Activated T-cell treated with anti-CD3 and anti-CD28 coated beads, Interleukin-2, amount 50 U/mL, for 24 hours (primary cell): ENCODE measurements around the gene LINC01488.

ENCODE experiments used
- DNase-seq: peaks from one replicate; pipeline ENCODE4 v3.0.0-alpha.2; 2020
- H3K27ac Mint-ChIP-seq: 2 replicates; pipeline ENCODE4 v1.8.0; 2020; ENCODE audit warnings: mild to moderate bottlenecking, mixed read lengths
- H3K27me3 Mint-ChIP-seq: 2 replicates; pipeline ENCODE4 v1.8.0; 2020; ENCODE audit warnings: mixed read lengths
- H3K36me3 Mint-ChIP-seq: 2 replicates; pipeline ENCODE4 v1.8.0; 2020; ENCODE audit warnings: low read depth, mixed read lengths
- H3K4me1 Mint-ChIP-seq: 2 replicates; pipeline ENCODE4 v1.8.0; 2020; ENCODE audit warnings: low read depth, mixed read lengths
- H3K4me3 Mint-ChIP-seq: 2 replicates; pipeline ENCODE4 v1.8.0; 2020; ENCODE audit warnings: mild to moderate bottlenecking, moderate library complexity, mixed read lengths
- H3K9me3 Mint-ChIP-seq: 2 replicates; pipeline ENCODE4 v1.8.0; 2020; ENCODE audit warnings: mixed read lengths

LINC01488 gene

GRCh38 chr11:69452206-69452987 is 29.1 kb upstream of the LINC01488 start:
- no peak for DNase-seq
- Mint-ChIP-seq H3K4me3 (no peak overlapping the region), H3K27ac (no peak overlapping the region), H3K9me3 (no peaks in the 10 kb centered on the region), H3K36me3 (no peaks in the 10 kb centered on the region), H3K4me1 (no peaks in the 10 kb centered on the region), H3K27me3 (peaks cover 44% of the 10 kb centered on the region)

- Mint-ChIP-seq H3K4me3 (no peak overlapping the region), H3K27me3 (peaks cover 37% of the 10 kb centered on the region)
Measured at GRCh38 chr11:69453151-69453550, 28.3 kb upstream of the LINC01488 start.

DNA sequence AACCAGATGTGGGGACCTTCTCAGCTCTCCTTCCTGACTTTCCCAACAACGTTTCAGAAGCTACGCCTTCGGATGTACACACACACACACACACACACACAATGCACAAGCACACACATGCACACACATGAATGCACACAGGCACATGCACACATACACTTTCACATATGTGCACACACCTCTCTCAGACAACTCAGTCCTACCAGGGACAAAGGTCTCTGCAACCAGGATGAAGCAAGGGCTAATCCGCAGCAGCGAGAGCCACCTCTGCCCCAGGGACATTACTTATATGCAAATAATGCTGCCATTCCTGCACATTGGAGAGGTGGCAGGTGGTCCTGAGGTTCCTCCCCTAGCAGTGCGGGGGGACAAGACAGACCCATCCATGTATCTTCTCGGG is 27.4 kb upstream of the LINC01488 start:
- peaks cover 32% of the 10 kb centered on the region for H3K27me3 Mint-ChIP-seq
- no peaks in the 10 kb centered on the region for H3K4me1 Mint-ChIP-seq
- H3K27ac Mint-ChIP-seq, result no peak overlapping the region
- no peaks in the 10 kb centered on the region for H3K36me3 Mint-ChIP-seq
- H3K4me3 Mint-ChIP-seq, result no peak overlapping the region
- peaks cover 4% of the 10 kb centered on the region for H3K9me3 Mint-ChIP-seq
- no peak for DNase-seq

More at GRCh38 chr11:69453151-69453550, 28.3 kb upstream of the LINC01488 start:
- Mint-ChIP-seq H3K4me1 (no peaks in the 10 kb centered on the region), H3K27ac (no peak overlapping the region), H3K9me3 (peaks cover 4% of the 10 kb centered on the region), H3K36me3 (no peaks in the 10 kb centered on the region)
- DNase-seq, result no peak

- no peak overlapping the region for H3K27ac Mint-ChIP-seq
- peaks cover 16% of the 10 kb centered on the region for H3K9me3 Mint-ChIP-seq
- no peak for DNase-seq
- H3K36me3 Mint-ChIP-seq, result no peaks in the 10 kb centered on the region
- H3K27me3 Mint-ChIP-seq, result peaks cover 28% of the 10 kb centered on the region
- no peak overlapping the region for H3K4me3 Mint-ChIP-seq
- no peaks in the 10 kb centered on the region for H3K4me1 Mint-ChIP-seq
Measured at GRCh38 chr11:69455969-69456368, 25.5 kb upstream of the LINC01488 start.

GRCh38 chr11:69456712-69457111 is 24.8 kb upstream of the LINC01488 start:
- H3K4me3 Mint-ChIP-seq, result no peak overlapping the region
- no peak overlapping the region for H3K27ac Mint-ChIP-seq
- peaks cover 30% of the 10 kb centered on the region for H3K27me3 Mint-ChIP-seq
- DNase-seq, result no peak
- H3K9me3 Mint-ChIP-seq, result peaks cover 20% of the 10 kb centered on the region
- no peaks in the 10 kb centered on the region for H3K4me1 Mint-ChIP-seq
- H3K36me3 Mint-ChIP-seq, result no peaks in the 10 kb centered on the region

GRCh38 chr11:69459848-69460539 is 21.5 kb upstream of the LINC01488 start:
- H3K36me3 Mint-ChIP-seq, result no peaks in the 10 kb centered on the region
- H3K4me1 Mint-ChIP-seq, result no peaks in the 10 kb centered on the region
- H3K27me3 Mint-ChIP-seq, result peaks cover 35% of the 10 kb centered on the region
- no peak overlapping the region for H3K4me3 Mint-ChIP-seq
- no peak overlapping the region for H3K27ac Mint-ChIP-seq
- no peak for DNase-seq
- H3K9me3 Mint-ChIP-seq, result peaks cover 20% of the 10 kb centered on the region

GRCh38 chr11:69460540-69461257 is 20.8 kb upstream of the LINC01488 start:
- no peak for DNase-seq
- Mint-ChIP-seq H3K9me3 (peaks cover 20% of the 10 kb centered on the region), H3K36me3 (no peaks in the 10 kb centered on the region), H3K4me1 (no peaks in the 10 kb centered on the region), H3K4me3 (no peak overlapping the region), H3K27me3 (peaks cover 36% of the 10 kb centered on the region), H3K27ac (no peak overlapping the region)

- H3K4me1 Mint-ChIP-seq, result no peaks in the 10 kb centered on the region
- no peak overlapping the region for H3K4me3 Mint-ChIP-seq
- peaks cover 20% of the 10 kb centered on the region for H3K9me3 Mint-ChIP-seq
- DNase-seq, result no peak
- no peaks in the 10 kb centered on the region for H3K36me3 Mint-ChIP-seq
- H3K27me3 Mint-ChIP-seq, result peaks cover 37% of the 10 kb centered on the region
- no peak overlapping the region for H3K27ac Mint-ChIP-seq
Measured at GRCh38 chr11:69461272-69461962, 20.0 kb upstream of the LINC01488 start.

- peaks cover 2% of the 10 kb centered on the region for H3K4me1 Mint-ChIP-seq
- no peaks in the 10 kb centered on the region for H3K36me3 Mint-ChIP-seq
- peaks cover 20% of the 10 kb centered on the region for H3K9me3 Mint-ChIP-seq
- DNase-seq, result no peak
- no peak overlapping the region for H3K4me3 Mint-ChIP-seq
- no peak overlapping the region for H3K27ac Mint-ChIP-seq
- H3K27me3 Mint-ChIP-seq, result peaks cover 37% of the 10 kb centered on the region
Measured at GRCh38 chr11:69462106-69462951, 19.1 kb upstream of the LINC01488 start.

- Mint-ChIP-seq H3K4me1 (peaks cover 2% of the 10 kb centered on the region), H3K36me3 (no peaks in the 10 kb centered on the region), H3K9me3 (peaks cover 16% of the 10 kb centered on the region), H3K4me3 (no peak overlapping the region), H3K27me3 (peaks cover 37% of the 10 kb centered on the region), H3K27ac (no peak overlapping the region)
- no peak for DNase-seq
Measured at GRCh38 chr11:69463181-69463994, 18.1 kb upstream of the LINC01488 start.

- peaks cover 16% of the 10 kb centered on the region for H3K9me3 Mint-ChIP-seq
- no peak overlapping the region for H3K27ac Mint-ChIP-seq
- DNase-seq, result no peak
- H3K36me3 Mint-ChIP-seq, result no peaks in the 10 kb centered on the region
- H3K27me3 Mint-ChIP-seq, result peaks cover 37% of the 10 kb centered on the region
- H3K4me3 Mint-ChIP-seq, result no peak overlapping the region
- H3K4me1 Mint-ChIP-seq, result peaks cover 2% of the 10 kb centered on the region
Measured at GRCh38 chr11:69463995-69464960, 17.2 kb upstream of the LINC01488 start.

- H3K4me1 Mint-ChIP-seq, result peaks cover 2% of the 10 kb centered on the region
- no peak for DNase-seq
- H3K27me3 Mint-ChIP-seq, result peaks cover 29% of the 10 kb centered on the region
- H3K36me3 Mint-ChIP-seq, result no peaks in the 10 kb centered on the region
- no peak overlapping the region for H3K4me3 Mint-ChIP-seq
- H3K9me3 Mint-ChIP-seq, result peaks cover 8% of the 10 kb centered on the region
- H3K27ac Mint-ChIP-seq, result no peak overlapping the region
Measured at GRCh38 chr11:69465236-69466000, 16.0 kb upstream of the LINC01488 start.
